Motor neuron (in vitro differentiated cells): ENCODE data around the gene ERC2. TPM values are rescaled to one million over a fixed set of nuclear protein-coding genes. Genes with fewer than 3 reads are reported as not detected.

ENCODE experiments used
- ATAC-seq, 8 experiments: fragments of 200-7000 bp; cut with Tn5 transposase; replicated peaks in 6 of 8; 2 replicates each; pipeline ENCODE4 v1.8.0; 2021; ENCODE audit warnings: mild to moderate bottlenecking in 8 of 8, moderate library complexity in 8 of 8
- H3K27ac ChIP-seq, 2 donors: fragments of 250-450 bp; sonication (Bioruptor Pico); 2 replicates each; pipeline ENCODE4 v1.9.0; 2021; ENCODE audit warnings: antibody characterized with exemption in 2 of 2, mild to moderate bottlenecking in 2 of 2, moderate library complexity in 1 of 2
- H3K4me1 ChIP-seq, 2 donors: fragments of 250-450 bp; sonication (Bioruptor Pico); replicated peaks in 1 of 2; 2 replicates each; pipeline ENCODE4 v1.6.1; 2021; ENCODE audit warnings: antibody characterized with exemption in 2 of 2, mild to moderate bottlenecking in 2 of 2, moderate library complexity in 1 of 2
- H3K4me3 ChIP-seq, 5 donors: fragments of 250-450 bp; sonication (Bioruptor Pico); 2 replicates each; pipeline ENCODE4 v1.9.0; 2021; ENCODE audit warnings: antibody characterized with exemption in 5 of 5, mild to moderate bottlenecking in 5 of 5, moderate library complexity in 4 of 5
- WGBS, 10 experiments: fragments of 450-650 bp; shearing (Covaris generic); methylation state at CpG; one replicate each; pipeline ENCODE4 v1.0.0; 2022; 5-methylcytosine and 5-hydroxymethylcytosine counted together
- in situ Hi-C, 9 experiments: fragments of 400-800 bp; cut with MboI; loops; one replicate each; pipeline ENCODE4 v1.15.0; 2021; ENCODE audit warnings: low sequenced_read_pairs in 9 of 9, low pct_unique_long_range_greater_than_20kb in 2 of 9; ENCODE audit not compliant: unreplicated experiment in 9 of 9
- total RNA-seq, 8 experiments: library from RNA; unstranded; fragments of 300-600 nt; gene quantifications; 2 replicates each; pipeline versions ENCODE4 v1.2.3 to v1.2.4, GENCODE V29; 2022

ERC2 gene
- total RNA-seq, 8 experiments from 2014 or later: 1.0 to 28.0 (median 18.2) TPM

- in situ Hi-C loops: no loop called here
- H3K27ac ChIP-seq: no peak overlapping the region
- peak in 1 of 8 experiments; percentile 43 for ATAC-seq
- H3K4me1 ChIP-seq: no peaks in the 10 kb centered on the region
- no peak overlapping the region for H3K4me3 ChIP-seq
These were observed 268.0 kb downstream of the ERC2 start for GRCh38 chr3:56200251-56200650.

- H3K4me1 ChIP-seq: peaks cover 0 to 3% of the 10 kb centered on the region in 2 donors
- no peak overlapping the region for H3K4me3 ChIP-seq
- ATAC-seq: no peak
- no peak overlapping the region for H3K27ac ChIP-seq
- in situ Hi-C loops: no loop called here
These were observed 270.3 kb downstream of the ERC2 start for GRCh38 chr3:56197991-56198390.

- 20 to 100% (median 85%) methylated on average over 1 to 3 of the region's 3 CpGs; no CpG with 5 or more reads in 1 of the 10 experiments for WGBS, 10 experiments
- H3K27ac ChIP-seq: no peak overlapping the region
- H3K4me3 ChIP-seq: no peak overlapping the region
- peaks cover 0 to 3% of the 10 kb centered on the region in 2 donors for H3K4me1 ChIP-seq
- in situ Hi-C loops: no loop called here
- ATAC-seq: no peak
These were observed 270.9 kb downstream of the ERC2 start for GRCh38 chr3:56197259-56197965.

GRCh38 chr3:56196700-56197099 lies 271.6 kb downstream of the ERC2 start:
- in situ Hi-C loops: no loop called here
- ATAC-seq: peak in 1 of 8 experiments; percentile 34

GRCh38 chr3:56193519-56193918 lies 274.7 kb downstream of the ERC2 start:
- WGBS, 10 experiments: 16 to 100% (median 95%) methylated on average over 1 to 3 of the region's 3 CpGs; no CpG with 5 or more reads in 2 of the 10 experiments
- peaks cover 0 to 3% of the 10 kb centered on the region in 2 donors for H3K4me1 ChIP-seq
- in situ Hi-C loops: no loop called here
- H3K4me3 ChIP-seq: no peak overlapping the region
- peak in 2 of 8 experiments; percentile 56 to 74 for ATAC-seq
- H3K27ac ChIP-seq: no peak overlapping the region

More at GRCh38 chr3:56196700-56197099, 271.6 kb downstream of the ERC2 start:
- H3K27ac ChIP-seq: no peak overlapping the region
- 10 to 90% (median 67%) methylated on average over 2 to 3 of the region's 3 CpGs; no CpG with 5 or more reads in 1 of the 10 experiments for WGBS, 10 experiments
- no peak overlapping the region for H3K4me3 ChIP-seq
- H3K4me1 ChIP-seq: peaks cover 0 to 3% of the 10 kb centered on the region in 2 donors

- peaks cover 0 to 3% of the 10 kb centered on the region in 2 donors for H3K4me1 ChIP-seq
- no peak for ATAC-seq
- in situ Hi-C loops: no loop called here
- no peak overlapping the region for H3K4me3 ChIP-seq
- no peak overlapping the region for H3K27ac ChIP-seq
These were observed 276.3 kb downstream of the ERC2 start for GRCh38 chr3:56192001-56192400.

- Histone ChIP-seq H3K4me3 (no peak overlapping the region), H3K4me1 (peaks cover 0 to 3% of the 10 kb centered on the region in 2 donors), H3K27ac (no peak overlapping the region)
- in situ Hi-C loops: no loop called here
- no peak for ATAC-seq
- 0 to 100% (median 82%) methylated on average over 1 of the region's 1 CpG; no CpG with 5 or more reads in 5 of the 10 experiments for WGBS, 10 experiments
These were observed 277.4 kb downstream of the ERC2 start for GRCh38 chr3:56190771-56191305.

GRCh38 chr3:56190130-56190529 lies 278.1 kb downstream of the ERC2 start:
- in situ Hi-C loops: no loop called here
- ATAC-seq: no peak
- no peak overlapping the region for H3K4me3 ChIP-seq
- no peak overlapping the region for H3K27ac ChIP-seq
- peaks cover 0 to 3% of the 10 kb centered on the region in 2 donors for H3K4me1 ChIP-seq

GRCh38 chr3:56189536-56189935 lies 278.7 kb downstream of the ERC2 start:
- H3K27ac ChIP-seq: no peak overlapping the region
- WGBS, 10 experiments: 29 to 100% (median 100%) methylated on average over 1 to 2 of the region's 2 CpGs; no CpG with 5 or more reads in 3 of the 10 experiments
- in situ Hi-C loops: no loop called here
- H3K4me1 ChIP-seq: no peaks in the 10 kb centered on the region
- no peak overlapping the region for H3K4me3 ChIP-seq
- ATAC-seq: no peak

- ATAC-seq: no peak
- Histone ChIP-seq H3K4me1 (no peaks in the 10 kb centered on the region), H3K4me3 (no peak overlapping the region), H3K27ac (no peak overlapping the region)
- WGBS, 10 experiments: 51 to 100% (median 90%) methylated on average over 1 to 3 of the region's 9 CpGs; no CpG with 5 or more reads in 3 of the 10 experiments
- in situ Hi-C loops: no loop called here
These were observed 280.1 kb downstream of the ERC2 start for GRCh38 chr3:56188201-56188600.

- WGBS, 10 experiments: 8 to 100% (median 100%) methylated on average over 1 to 2 of the region's 2 CpGs; no CpG with 5 or more reads in 5 of the 10 experiments
- H3K4me3 ChIP-seq: no peak overlapping the region
- H3K27ac ChIP-seq: no peak overlapping the region
- no peak for ATAC-seq
- in situ Hi-C loops: no loop called here
- no peaks in the 10 kb centered on the region for H3K4me1 ChIP-seq
These were observed 281.2 kb downstream of the ERC2 start for GRCh38 chr3:56187051-56187450.

- ATAC-seq: no peak
- H3K4me1 ChIP-seq: no peaks in the 10 kb centered on the region
- in situ Hi-C loops: no loop called here
- H3K27ac ChIP-seq: no peak overlapping the region
- no peak overlapping the region for H3K4me3 ChIP-seq
- WGBS, 10 experiments: 0 to 100% (median 100%) methylated on average over 1 of the region's 1 CpG; no CpG with 5 or more reads in 5 of the 10 experiments
These were observed 282.4 kb downstream of the ERC2 start for GRCh38 chr3:56185827-56186226.

GRCh38 chr3:56183529-56183928 lies 284.7 kb downstream of the ERC2 start:
- no peak overlapping the region for H3K27ac ChIP-seq
- 0 to 100% (median 60%) methylated on average over 1 to 4 of the region's 4 CpGs; no CpG with 5 or more reads in 1 of the 10 experiments for WGBS, 10 experiments
- no peak overlapping the region for H3K4me3 ChIP-seq
- ATAC-seq: no peak
- in situ Hi-C loops: no loop called here
- no peaks in the 10 kb centered on the region for H3K4me1 ChIP-seq

GRCh38 chr3:56180433-56180832 lies 287.8 kb downstream of the ERC2 start:
- no peak for ATAC-seq
- Histone ChIP-seq H3K27ac (no peak overlapping the region), H3K4me1 (no peaks in the 10 kb centered on the region), H3K4me3 (no peak overlapping the region)
- in situ Hi-C loops: no loop called here
- WGBS, 10 experiments: 11 to 100% (median 80%) methylated on average over 1 to 2 of the region's 2 CpGs
